SK-N-SH treated with all-trans-retinoic acid at 6 μM for 48 hours (cell line): Measurements from ENCODE around the gene ETNK2.

ENCODE experiments used
- ATAC-seq: fragments of 200-7000 bp; cut with Tn5 transposase; 3 replicates; pipeline ENCODE4 v1.9.1; 2020; ENCODE audit warnings: mild to moderate bottlenecking, moderate library complexity
- ARNTL ChIP-seq: fragments of 450-650 bp; formaldehyde crosslinking; IDR thresholded peaks from 2 replicates; pipeline ENCODE4 v1.5.0; 2020; ENCODE audit warnings: low read depth, mild to moderate bottlenecking, moderate library complexity, borderline replicate concordance
- BACH2 ChIP-seq: fragments of 250-450 bp; sonication (Bioruptor Pico); IDR thresholded peaks from 2 replicates; pipeline ENCODE4 v1.9.0; 2021; ENCODE audit warnings: mild to moderate bottlenecking, borderline replicate concordance
- CREB5 ChIP-seq: fragments of 250-450 bp; sonication (Bioruptor Pico); IDR thresholded peaks from 2 replicates; pipeline ENCODE4 v1.5.1; 2020; ENCODE audit warnings: low read depth, mild to moderate bottlenecking, moderate library complexity
- CSDC2 ChIP-seq: fragments of 250-450 bp; sonication (Bioruptor Pico); IDR thresholded peaks from 2 replicates; pipeline ENCODE4 v1.5.0; 2020; ENCODE audit warnings: mild to moderate bottlenecking, moderate library complexity
- ESRRG ChIP-seq: fragments of 250-450 bp; sonication (Bioruptor Pico); IDR thresholded peaks from 2 replicates; pipeline ENCODE4 v1.6.1; 2021; ENCODE audit warnings: mild to moderate bottlenecking
- GLIS3 ChIP-seq: fragments of 250-450 bp; sonication (Bioruptor Pico); IDR thresholded peaks from 2 replicates; pipeline ENCODE4 v1.5.0; 2020; ENCODE audit warnings: mild to moderate bottlenecking, moderate library complexity
- ISL1 ChIP-seq: fragments of 250-450 bp; sonication (Bioruptor Pico); IDR thresholded peaks from 2 replicates; pipeline ENCODE4 v2.1.2; 2022; ENCODE audit warnings: mild to moderate bottlenecking, moderate library complexity
- OSR1 ChIP-seq: fragments of 250-450 bp; sonication (Bioruptor Pico); IDR thresholded peaks from 2 replicates; pipeline ENCODE4 v1.8.0; 2022; ENCODE audit warnings: moderate library complexity, mild to moderate bottlenecking, inconsistent platforms
- PPARA ChIP-seq: fragments of 250-450 bp; sonication (Bioruptor Pico); IDR thresholded peaks from 2 replicates; pipeline ENCODE4 v1.5.0; 2020; ENCODE audit warnings: mild to moderate bottlenecking, borderline replicate concordance
- RARB ChIP-seq: fragments of 250-450 bp; sonication (Bioruptor Pico); IDR thresholded peaks from 2 replicates; pipeline ENCODE4 v1.8.0; 2021; ENCODE audit warnings: mild to moderate bottlenecking, moderate library complexity
- SNAI2 ChIP-seq: fragments of 250-450 bp; sonication (Bioruptor Pico); IDR thresholded peaks from 2 replicates; pipeline ENCODE4 v1.5.0; 2020; ENCODE audit warnings: mild to moderate bottlenecking, moderate library complexity
- TCF4 ChIP-seq: fragments of 250-450 bp; sonication (Bioruptor Pico); IDR thresholded peaks from 2 replicates; pipeline ENCODE4 v1.8.0; 2021; ENCODE audit warnings: mild to moderate bottlenecking, moderate library complexity, borderline replicate concordance
- TOX ChIP-seq: fragments of 250-450 bp; sonication (Bioruptor Pico); IDR thresholded peaks from 2 replicates; pipeline ENCODE4 v1.8.0; 2021; ENCODE audit warnings: mild to moderate bottlenecking, moderate library complexity, borderline replicate concordance
- TSHZ2 ChIP-seq: fragments of 250-450 bp; sonication (Bioruptor Pico); IDR thresholded peaks from 2 replicates; pipeline ENCODE4 v1.5.0; 2020; ENCODE audit warnings: mild to moderate bottlenecking, moderate library complexity
- ZFP3 ChIP-seq: fragments of 250-450 bp; sonication (Bioruptor Pico); IDR thresholded peaks from 2 replicates; pipeline ENCODE4 v1.5.0; 2020; ENCODE audit warnings: mild to moderate bottlenecking, moderate library complexity
- ZFP30 ChIP-seq: fragments of 450-650 bp; formaldehyde crosslinking; IDR thresholded peaks from 2 replicates; pipeline ENCODE4 v1.5.0; 2022; ENCODE audit warnings: mild to moderate bottlenecking, moderate library complexity
- ZNF565 ChIP-seq: fragments of 450-650 bp; formaldehyde crosslinking; conservative IDR thresholded peaks from 2 replicates; pipeline ENCODE4 v1.5.0; 2020; ENCODE audit warnings: low read depth, mild to moderate bottlenecking, moderate library complexity
- ZNF70 ChIP-seq: fragments of 450-650 bp; formaldehyde crosslinking; IDR thresholded peaks from 2 replicates; pipeline ENCODE4 v1.5.0; 2020; ENCODE audit warnings: mild to moderate bottlenecking, moderate library complexity
- TF ChIP-seq, protein P1 (sequence below): fragments of 250-450 bp; sonication (Bioruptor Pico); IDR thresholded peaks from 2 replicates; pipeline ENCODE4 v1.8.0; 2021; ENCODE audit warnings: low read depth, mild to moderate bottlenecking, moderate library complexity, borderline replicate concordance
- TF ChIP-seq, protein P2 (sequence below): fragments of 250-450 bp; sonication (Bioruptor Pico); IDR thresholded peaks from 2 replicates; pipeline ENCODE4 v1.8.0; 2020; ENCODE audit warnings: mild to moderate bottlenecking, moderate library complexity, borderline replicate concordance
- TF ChIP-seq, protein P3 (sequence below): fragments of 250-450 bp; sonication (Bioruptor Pico); IDR thresholded peaks from 2 replicates; pipeline ENCODE4 v1.5.1; 2021; ENCODE audit warnings: mild to moderate bottlenecking, moderate library complexity

The ETNK2 gene

GRCh38 chr1:204096931-204097330 is 54.9 kb downstream of the ETNK2 start:
- ATAC-seq, result no peak

DNA sequence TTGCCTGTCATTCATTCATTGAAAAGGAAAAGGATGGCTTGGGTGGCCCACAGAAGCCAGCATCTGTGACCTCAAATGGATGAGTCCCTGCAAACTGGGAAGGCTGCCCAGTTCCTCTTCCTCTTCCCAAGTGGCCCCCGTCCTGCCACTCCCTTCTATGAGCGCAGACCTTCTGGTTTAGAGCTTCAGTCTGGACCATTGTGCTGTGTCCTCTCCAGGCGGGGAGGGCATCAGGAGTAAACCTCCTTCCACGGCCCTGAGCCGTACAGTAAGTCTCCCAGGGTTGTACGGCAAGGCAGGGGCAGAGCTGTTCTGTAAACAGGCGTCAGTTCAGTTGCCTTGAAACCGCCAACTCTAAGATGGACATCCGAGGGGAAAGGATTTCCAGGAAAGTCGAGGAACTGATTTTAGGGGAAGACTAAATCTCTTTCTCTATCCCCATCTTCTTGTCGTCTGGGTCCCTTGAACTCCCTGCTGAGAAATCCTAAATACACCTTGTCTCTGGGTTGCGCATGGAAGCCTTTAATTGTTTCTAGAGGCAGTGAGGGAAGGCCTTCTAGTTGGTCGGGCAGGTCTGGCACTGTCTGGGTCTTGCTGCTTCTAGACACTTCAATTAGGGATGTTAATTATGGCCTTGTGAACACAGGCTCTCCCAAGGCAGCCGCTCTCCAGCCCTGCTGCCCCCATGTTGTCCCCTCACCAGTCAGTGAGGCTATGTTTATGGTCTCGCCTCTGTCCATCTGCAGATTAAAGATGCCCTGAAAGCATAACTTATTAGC is 56.8 kb downstream of the ETNK2 start:
- no peak for ATAC-seq
- no peak for TF ChIP-seq PPARA (CRISPR knock-in tag)
- TF ChIP-seq GLIS3 (CRISPR knock-in tag), result no peak
- no peak for TF ChIP-seq ZNF565
- TF ChIP-seq TCF4 (CRISPR knock-in tag), result no peak
- TF ChIP-seq, protein P1, sequence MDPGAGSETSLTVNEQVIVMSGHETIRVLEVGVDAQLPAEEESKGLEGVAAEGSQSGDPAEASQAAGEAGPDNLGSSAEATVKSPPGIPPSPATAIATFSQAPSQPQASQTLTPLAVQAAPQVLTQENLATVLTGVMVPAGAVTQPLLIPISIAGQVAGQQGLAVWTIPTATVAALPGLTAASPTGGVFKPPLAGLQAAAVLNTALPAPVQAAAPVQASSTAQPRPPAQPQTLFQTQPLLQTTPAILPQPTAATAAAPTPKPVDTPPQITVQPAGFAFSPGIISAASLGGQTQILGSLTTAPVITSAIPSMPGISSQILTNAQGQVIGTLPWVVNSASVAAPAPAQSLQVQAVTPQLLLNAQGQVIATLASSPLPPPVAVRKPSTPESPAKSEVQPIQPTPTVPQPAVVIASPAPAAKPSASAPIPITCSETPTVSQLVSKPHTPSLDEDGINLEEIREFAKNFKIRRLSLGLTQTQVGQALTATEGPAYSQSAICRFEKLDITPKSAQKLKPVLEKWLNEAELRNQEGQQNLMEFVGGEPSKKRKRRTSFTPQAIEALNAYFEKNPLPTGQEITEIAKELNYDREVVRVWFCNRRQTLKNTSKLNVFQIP, result no peak
- TF ChIP-seq TOX (CRISPR knock-in tag), result no peak
- no peak for TF ChIP-seq ESRRG (CRISPR knock-in tag)
- no peak for TF ChIP-seq TSHZ2 (CRISPR knock-in tag)
- no peak for TF ChIP-seq ZFP30 (CRISPR knock-in tag)
- no peak for TF ChIP-seq CSDC2 (CRISPR knock-in tag)
- no peak for TF ChIP-seq RARB (CRISPR knock-in tag)
- no peak for TF ChIP-seq CREB5 (CRISPR knock-in tag)
- no peak for TF ChIP-seq ZFP3
- no peak for TF ChIP-seq SNAI2

More at GRCh38 chr1:204096931-204097330, 54.9 kb downstream of the ETNK2 start:
- no peak for TF ChIP-seq BACH2
- TF ChIP-seq RARB (CRISPR knock-in tag), result no peak
- TF ChIP-seq OSR1 (CRISPR knock-in tag), result no peak
- TF ChIP-seq PPARA (CRISPR knock-in tag), result no peak
- TF ChIP-seq TCF4 (CRISPR knock-in tag), result no peak
- TF ChIP-seq, protein P2, sequence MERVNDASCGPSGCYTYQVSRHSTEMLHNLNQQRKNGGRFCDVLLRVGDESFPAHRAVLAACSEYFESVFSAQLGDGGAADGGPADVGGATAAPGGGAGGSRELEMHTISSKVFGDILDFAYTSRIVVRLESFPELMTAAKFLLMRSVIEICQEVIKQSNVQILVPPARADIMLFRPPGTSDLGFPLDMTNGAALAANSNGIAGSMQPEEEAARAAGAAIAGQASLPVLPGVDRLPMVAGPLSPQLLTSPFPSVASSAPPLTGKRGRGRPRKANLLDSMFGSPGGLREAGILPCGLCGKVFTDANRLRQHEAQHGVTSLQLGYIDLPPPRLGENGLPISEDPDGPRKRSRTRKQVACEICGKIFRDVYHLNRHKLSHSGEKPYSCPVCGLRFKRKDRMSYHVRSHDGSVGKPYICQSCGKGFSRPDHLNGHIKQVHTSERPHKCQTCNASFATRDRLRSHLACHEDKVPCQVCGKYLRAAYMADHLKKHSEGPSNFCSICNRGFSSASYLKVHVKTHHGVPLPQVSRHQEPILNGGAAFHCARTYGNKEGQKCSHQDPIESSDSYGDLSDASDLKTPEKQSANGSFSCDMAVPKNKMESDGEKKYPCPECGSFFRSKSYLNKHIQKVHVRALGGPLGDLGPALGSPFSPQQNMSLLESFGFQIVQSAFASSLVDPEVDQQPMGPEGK (CRISPR knock-in tag), result no peak
- no peak for TF ChIP-seq SNAI2
- TF ChIP-seq, protein P3, sequence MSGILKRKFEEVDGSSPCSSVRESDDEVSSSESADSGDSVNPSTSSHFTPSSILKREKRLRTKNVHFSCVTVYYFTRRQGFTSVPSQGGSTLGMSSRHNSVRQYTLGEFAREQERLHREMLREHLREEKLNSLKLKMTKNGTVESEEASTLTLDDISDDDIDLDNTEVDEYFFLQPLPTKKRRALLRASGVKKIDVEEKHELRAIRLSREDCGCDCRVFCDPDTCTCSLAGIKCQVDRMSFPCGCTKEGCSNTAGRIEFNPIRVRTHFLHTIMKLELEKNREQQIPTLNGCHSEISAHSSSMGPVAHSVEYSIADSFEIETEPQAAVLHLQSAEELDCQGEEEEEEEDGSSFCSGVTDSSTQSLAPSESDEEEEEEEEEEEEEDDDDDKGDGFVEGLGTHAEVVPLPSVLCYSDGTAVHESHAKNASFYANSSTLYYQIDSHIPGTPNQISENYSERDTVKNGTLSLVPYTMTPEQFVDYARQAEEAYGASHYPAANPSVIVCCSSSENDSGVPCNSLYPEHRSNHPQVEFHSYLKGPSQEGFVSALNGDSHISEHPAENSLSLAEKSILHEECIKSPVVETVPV, result no peak
- TF ChIP-seq ARNTL (CRISPR knock-in tag), result no peak
- TF ChIP-seq ZFP30 (CRISPR knock-in tag), result no peak
- TF ChIP-seq CSDC2 (CRISPR knock-in tag), result no peak
- TF ChIP-seq ISL1 (CRISPR knock-in tag), result no peak
- TF ChIP-seq GLIS3 (CRISPR knock-in tag), result no peak
- no peak for TF ChIP-seq ZNF70 (CRISPR knock-in tag)
- TF ChIP-seq ESRRG (CRISPR knock-in tag), result no peak
- TF ChIP-seq TSHZ2 (CRISPR knock-in tag), result no peak
- no peak for TF ChIP-seq ZNF565
- no peak for TF ChIP-seq TOX (CRISPR knock-in tag)
